ENCODE results near the gene SMARCC2. TPM values are rescaled to one million over a fixed set of nuclear protein-coding genes. Genes with fewer than 3 reads are reported as not detected.
A peak's percentile ranks its signal among the peaks of the same experiment; 100 is the strongest.
"Not testable (repeated sequence)": the region's sequence is repeated elsewhere in the genome, so short reads cannot be mapped to it uniquely, and the experiment has no call there.

The SMARCC2 gene
- polyA plus RNA-seq, 2 of the 4 experiments (the other 2 are of a cell fraction): 51.9 to 83.9 TPM

GRCh38 chr12:56198836-56199235 lies 9.6 kb upstream of the SMARCC2 start:
- POLR2A ChIA-PET: no interaction called here
- no peak for ATAC-seq

GRCh38 chr12:56197921-56198635 lies 8.8 kb upstream of the SMARCC2 start:
- Histone ChIP-seq H3K4me1 (no peaks in the 10 kb centered on the region), H3K27ac (no peak overlapping the region), H3K9me3 (no peaks in the 10 kb centered on the region), H3K4me3 (no peak overlapping the region), H3K4me2 (no peak overlapping the region)
- FAIRE-seq (no peak), DNase-seq (ENCODE audit: low read depth in 1 of 2, low spot score in 1 of 2) (no peak), ATAC-seq (no peak)
- 80% methylated on average over 9 of the region's 9 CpGs for WGBS (ENCODE audit: missing lambda C conversion rate)
- CTCF ChIA-PET: interaction anchor here (1.0 to 6.3 kb wide), 7 partner anchors 8 to 78 kb away, joined by 3 to 46 read pairs (median 9); partner anchors contain the start of genes ANKRD52, RNF41 and SMARCC2
- POLR2A ChIA-PET: no interaction called here
- TF ChIP-seq EHMT2 (IDR thresholded peaks at IDR 0.05; ENCODE audit: low read depth): no peak
- no peak for TF ChIP-seq MYC (IDR thresholded peaks at IDR 0.05; ENCODE audit: borderline replicate concordance, low read length)
- TF ChIP-seq FOXS1 (CRISPR knock-in tag; IDR thresholded peaks at IDR 0.05): no peak
- no peak for TF ChIP-seq FOSB (CRISPR knock-in tag; IDR thresholded peaks at IDR 0.05)
- TF ChIP-seq TP53 (CRISPR knock-in tag; IDR thresholded peaks at IDR 0.05): no peak

More at GRCh38 chr12:56198836-56199235, 9.6 kb upstream of the SMARCC2 start:
- no peaks in the 10 kb centered on the region for H3K4me1 ChIP-seq
- 74% methylated on average over 1 of the region's 1 CpG for WGBS (ENCODE audit: missing lambda C conversion rate)
- no peaks in the 10 kb centered on the region for H3K9me3 ChIP-seq
- no peak overlapping the region for H3K27ac ChIP-seq
- H3K4me3 ChIP-seq: no peak overlapping the region
- FAIRE-seq (no peak), DNase-seq (ENCODE audit: low read depth in 1 of 2, low spot score in 1 of 2) (no peak)
- TF ChIP-seq POLR2A (IDR thresholded peaks at IDR 0.05; ENCODE audit: low read length) (no peak), RNF2 (IDR thresholded peaks at IDR 0.05; ENCODE audit: borderline replicate concordance, low read depth) (no peak), HDAC2 (IDR thresholded peaks at IDR 0.05) (no peak), CHD2 (IDR thresholded peaks at IDR 0.05; ENCODE audit: low read length, partially characterized antibody) (no peak)
- H3K4me2 ChIP-seq: no peak overlapping the region
- CTCF ChIA-PET: interaction anchor here (0.9 to 6.3 kb wide), 4 partner anchors 7 to 23 kb away, joined by 3 to 46 read pairs (median 13); partner anchors contain the start of genes RNF41 and SMARCC2

GRCh38 chr12:56196818-56197550 lies 7.7 kb upstream of the SMARCC2 start:
- H3K27ac ChIP-seq: not testable (repeated sequence)
- peak in 1 of 2 experiments; percentile 26 for DNase-seq (ENCODE audit: low read depth in 1 of 2, low spot score in 1 of 2)

GRCh38 chr12:56193025-56193578 lies 3.8 kb upstream of the SMARCC2 start:
- ATAC-seq (peak in 1 of 2 experiments; percentile 23; a peak in 3 of 6 replicates), DNase-seq (ENCODE audit: low read depth in 1 of 2, low spot score in 1 of 2) (peak; percentile 79 to 91), FAIRE-seq (no peak)
- TF ChIP-seq USF2 (IDR thresholded peaks at IDR 0.05) (no peak), EHMT2 (IDR thresholded peaks at IDR 0.05; ENCODE audit: low read depth) (peak; percentile 92), FOSB (CRISPR knock-in tag; IDR thresholded peaks at IDR 0.05) (0 out of 2 replicates have a peak, but pooled peaks have one; percentile 28), PHF8 (IDR thresholded peaks at IDR 0.05; ENCODE audit: borderline replicate concordance, low read depth) (no peak), MAZ (IDR thresholded peaks at IDR 0.05; ENCODE audit: borderline replicate concordance, low read depth, low read length) (no peak), RAD21 (conservative IDR thresholded peaks at IDR 0.05 in 1 of 2, IDR thresholded peaks at IDR 0.05 in 1 of 2) (peak; percentile 84 to 96), ZFP36 (IDR thresholded peaks at IDR 0.05; ENCODE audit: borderline replicate concordance, partially characterized antibody) (peak; percentile 2), CBX8 (IDR thresholded peaks at IDR 0.05) (no peak), SMC3 (IDR thresholded peaks at IDR 0.05) (peak; percentile 69), MAX (IDR thresholded peaks at IDR 0.05) (0 out of 2 replicates have a peak, but pooled peaks have one; percentile 35)
- TF ChIP-seq, protein P1, sequence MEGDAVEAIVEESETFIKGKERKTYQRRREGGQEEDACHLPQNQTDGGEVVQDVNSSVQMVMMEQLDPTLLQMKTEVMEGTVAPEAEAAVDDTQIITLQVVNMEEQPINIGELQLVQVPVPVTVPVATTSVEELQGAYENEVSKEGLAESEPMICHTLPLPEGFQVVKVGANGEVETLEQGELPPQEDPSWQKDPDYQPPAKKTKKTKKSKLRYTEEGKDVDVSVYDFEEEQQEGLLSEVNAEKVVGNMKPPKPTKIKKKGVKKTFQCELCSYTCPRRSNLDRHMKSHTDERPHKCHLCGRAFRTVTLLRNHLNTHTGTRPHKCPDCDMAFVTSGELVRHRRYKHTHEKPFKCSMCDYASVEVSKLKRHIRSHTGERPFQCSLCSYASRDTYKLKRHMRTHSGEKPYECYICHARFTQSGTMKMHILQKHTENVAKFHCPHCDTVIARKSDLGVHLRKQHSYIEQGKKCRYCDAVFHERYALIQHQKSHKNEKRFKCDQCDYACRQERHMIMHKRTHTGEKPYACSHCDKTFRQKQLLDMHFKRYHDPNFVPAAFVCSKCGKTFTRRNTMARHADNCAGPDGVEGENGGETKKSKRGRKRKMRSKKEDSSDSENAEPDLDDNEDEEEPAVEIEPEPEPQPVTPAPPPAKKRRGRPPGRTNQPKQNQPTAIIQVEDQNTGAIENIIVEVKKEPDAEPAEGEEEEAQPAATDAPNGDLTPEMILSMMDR (IDR thresholded peaks at IDR 0.05): peak; percentile 93
- 0% methylated on average over 1 of the region's 1 CpG for WGBS (ENCODE audit: missing lambda C conversion rate)
- Histone ChIP-seq H3K9me3 (no peaks in the 10 kb centered on the region), H3K4me2 (no peak overlapping the region; the same call in 2 of the 3 replicates), H3K4me3 (no peak overlapping the region), H3K4me1 (peaks cover 3% of the 10 kb centered on the region), H3K27ac (peak overlapping the region in 1 of 2 experiments; percentile 46; a peak in 2 of 6 replicates)
- POLR2A ChIA-PET: no interaction called here
- CTCF ChIA-PET: interaction anchor here (0.8 to 6.5 kb wide), 14 partner anchors 9 to 444 kb away, joined by 3 to 204 read pairs (median 4); partner anchors contain the start of genes ESYT1, MYL6, NABP2 and RNF41

More at GRCh38 chr12:56196818-56197550, 7.7 kb upstream of the SMARCC2 start:
- CTCF ChIA-PET: interaction anchor here (0.5 to 6.3 kb wide), 8 partner anchors 9 to 101 kb away, joined by 3 to 46 read pairs (median 6); partner anchors contain the start of genes ANKRD52 and RNF41
- ATAC-seq: peak in 1 of 2 experiments; percentile 55; a peak in 3 of 6 replicates
- H3K4me2 ChIP-seq, H3K9me3 ChIP-seq, H3K4me3 ChIP-seq, FAIRE-seq, H3K4me1 ChIP-seq: not testable (repeated sequence)
- WGBS (ENCODE audit: missing lambda C conversion rate): 64% methylated on average over 11 of the region's 11 CpGs
- POLR2A ChIA-PET: interaction anchor here (0.7 kb wide), 1 partner anchor 25 kb away, joined by 4 read pairs; the partner anchor contains the start of gene RNF41
